Muscle layer of duodenum (tissue), 2 donors: ENCODE data around the gene CAV2.

ENCODE experiments used
- H3K27ac ChIP-seq: one replicate; pipeline ENCODE4 v1.7.0; 2013; ENCODE audit warnings: mild to moderate bottlenecking, low read length
- H3K27me3 ChIP-seq: one replicate; pipeline ENCODE4 v1.7.0; 2013; ENCODE audit warnings: low read depth, mild to moderate bottlenecking, control low read depth, low read length
- H3K36me3 ChIP-seq, 2 donors: one replicate each; pipeline ENCODE4 v1.7.0; 2013; ENCODE audit warnings: low read length in 2 of 2, control low read depth in 1 of 2, mild to moderate bottlenecking in 1 of 2; ENCODE audit not compliant: insufficient read depth in 2 of 2, control insufficient read depth in 1 of 2
- H3K4me1 ChIP-seq, 2 donors: one replicate each; pipeline ENCODE4 v1.7.0; 2013; ENCODE audit warnings: low read length in 2 of 2, mild to moderate bottlenecking in 2 of 2, control low read depth in 1 of 2, moderate library complexity in 1 of 2; ENCODE audit not compliant: insufficient read depth in 2 of 2, control insufficient read depth in 1 of 2
- H3K4me3 ChIP-seq, 2 donors: one replicate each; pipeline ENCODE4 v1.7.0; 2013; ENCODE audit warnings: low read length in 2 of 2, low read depth in 1 of 2, mild to moderate bottlenecking in 1 of 2
- H3K9me3 ChIP-seq, 2 donors: one replicate each; pipeline ENCODE4 v1.7.0; 2013; ENCODE audit warnings: low read length in 2 of 2, control low read depth in 1 of 2, mild to moderate bottlenecking in 1 of 2; ENCODE audit not compliant: control insufficient read depth in 1 of 2
- donor health status: healthy.

Gene CAV2

GRCh38 chr7:116538138-116538537, 38.6 kb downstream of the CAV2 start:
- Histone ChIP-seq H3K4me3 (no peak overlapping the region), H3K9me3 (no peaks in the 10 kb centered on the region), H3K36me3 (peaks cover 0 to 5% of the 10 kb centered on the region in 2 donors), H3K4me1 (peaks cover 0 to 21% of the 10 kb centered on the region in 2 donors), H3K27ac (no peak overlapping the region), H3K27me3 (no peaks in the 10 kb centered on the region)

- Histone ChIP-seq H3K36me3 (peaks cover 0 to 5% of the 10 kb centered on the region in 2 donors), H3K27ac (peak overlapping the region; percentile 30), H3K4me1 (peaks cover 0 to 21% of the 10 kb centered on the region in 2 donors), H3K27me3 (no peaks in the 10 kb centered on the region), H3K9me3 (no peaks in the 10 kb centered on the region), H3K4me3 (no peak overlapping the region)
Observed at GRCh38 chr7:116539879-116540278, 40.3 kb downstream of the CAV2 start.

GRCh38 chr7:116540743-116541142, 41.2 kb downstream of the CAV2 start:
- H3K27ac ChIP-seq: no peak overlapping the region
- H3K27me3 ChIP-seq: no peaks in the 10 kb centered on the region
- peaks cover 0 to 22% of the 10 kb centered on the region in 2 donors for H3K4me1 ChIP-seq

GRCh38 chr7:116541951-116542350, 42.4 kb downstream of the CAV2 start:
- Histone ChIP-seq H3K27ac (no peak overlapping the region), H3K9me3 (no peaks in the 10 kb centered on the region), H3K27me3 (no peaks in the 10 kb centered on the region), H3K36me3 (peaks cover 0 to 5% of the 10 kb centered on the region in 2 donors), H3K4me3 (no peak overlapping the region), H3K4me1 (peaks cover 0 to 26% of the 10 kb centered on the region in 2 donors)

More at GRCh38 chr7:116540743-116541142, 41.2 kb downstream of the CAV2 start:
- Histone ChIP-seq H3K9me3 (no peaks in the 10 kb centered on the region), H3K4me3 (no peak overlapping the region), H3K36me3 (peaks cover 0 to 5% of the 10 kb centered on the region in 2 donors)

GRCh38 chr7:116542618-116543017, 43.1 kb downstream of the CAV2 start:
- Histone ChIP-seq H3K9me3 (no peaks in the 10 kb centered on the region), H3K4me1 (peaks cover 0 to 28% of the 10 kb centered on the region in 2 donors), H3K27ac (no peak overlapping the region), H3K36me3 (peaks cover 0 to 5% of the 10 kb centered on the region in 2 donors), H3K4me3 (no peak overlapping the region), H3K27me3 (no peaks in the 10 kb centered on the region)

GRCh38 chr7:116543664-116544063, 44.1 kb downstream of the CAV2 start:
- no peak overlapping the region for H3K4me3 ChIP-seq
- peaks cover 0 to 5% of the 10 kb centered on the region in 2 donors for H3K36me3 ChIP-seq
- H3K27ac ChIP-seq: peak overlapping the region; percentile 49
- H3K4me1 ChIP-seq: peaks cover 0 to 28% of the 10 kb centered on the region in 2 donors
- no peaks in the 10 kb centered on the region for H3K9me3 ChIP-seq
- no peaks in the 10 kb centered on the region for H3K27me3 ChIP-seq

GRCh38 chr7:116544487-116544886, 44.9 kb downstream of the CAV2 start:
- H3K4me1 ChIP-seq: peaks cover 0 to 28% of the 10 kb centered on the region in 2 donors
- H3K27ac ChIP-seq: peak overlapping the region; percentile 41
- H3K9me3 ChIP-seq: no peaks in the 10 kb centered on the region
- no peaks in the 10 kb centered on the region for H3K27me3 ChIP-seq
- H3K36me3 ChIP-seq: no peaks in the 10 kb centered on the region
- no peak overlapping the region for H3K4me3 ChIP-seq

- Histone ChIP-seq H3K27me3 (no peaks in the 10 kb centered on the region), H3K27ac (peak overlapping the region; percentile 13), H3K4me1 (peaks cover 3 to 24% of the 10 kb centered on the region in 2 donors)
Observed at GRCh38 chr7:116545411-116545993, 46.0 kb downstream of the CAV2 start.

GRCh38 chr7:116546054-116546453, 46.5 kb downstream of the CAV2 start:
- peaks cover 3 to 24% of the 10 kb centered on the region in 2 donors for H3K4me1 ChIP-seq
- no peak overlapping the region for H3K4me3 ChIP-seq
- no peaks in the 10 kb centered on the region for H3K9me3 ChIP-seq
- H3K27me3 ChIP-seq: no peaks in the 10 kb centered on the region
- peak overlapping the region; percentile 13 for H3K27ac ChIP-seq
- H3K36me3 ChIP-seq: no peaks in the 10 kb centered on the region

More at GRCh38 chr7:116545411-116545993, 46.0 kb downstream of the CAV2 start:
- H3K4me3 ChIP-seq: no peak overlapping the region
- no peaks in the 10 kb centered on the region for H3K9me3 ChIP-seq
- H3K36me3 ChIP-seq: no peaks in the 10 kb centered on the region

GRCh38 chr7:116546916-116547315, 47.4 kb downstream of the CAV2 start:
- H3K4me1 ChIP-seq: peaks cover 3 to 17% of the 10 kb centered on the region in 2 donors
- H3K4me3 ChIP-seq: no peak overlapping the region
- H3K27ac ChIP-seq: peak overlapping the region; percentile 41
- H3K36me3 ChIP-seq: no peaks in the 10 kb centered on the region
- H3K9me3 ChIP-seq: no peaks in the 10 kb centered on the region
- H3K27me3 ChIP-seq: no peaks in the 10 kb centered on the region

- Histone ChIP-seq H3K27ac (peak overlapping the region; percentile 41), H3K4me1 (peaks cover 3 to 13% of the 10 kb centered on the region in 2 donors), H3K4me3 (no peak overlapping the region), H3K9me3 (no peaks in the 10 kb centered on the region), H3K27me3 (no peaks in the 10 kb centered on the region), H3K36me3 (no peaks in the 10 kb centered on the region)
Observed at GRCh38 chr7:116547347-116547746, 47.8 kb downstream of the CAV2 start.

- Histone ChIP-seq H3K4me1 (peaks cover 3 to 13% of the 10 kb centered on the region in 2 donors), H3K4me3 (no peak overlapping the region), H3K9me3 (no peaks in the 10 kb centered on the region), H3K36me3 (no peaks in the 10 kb centered on the region), H3K27me3 (no peaks in the 10 kb centered on the region), H3K27ac (peak overlapping the region; percentile 41)
Observed at GRCh38 chr7:116548506-116548905, 49.0 kb downstream of the CAV2 start.
